SK-N-SH (cell line): ENCODE data around the gene MACROD2. TPM values are rescaled to one million over a fixed set of nuclear protein-coding genes. Genes with fewer than 3 reads are reported as not detected.

Experiments
- CTCF ChIA-PET: fragments of 300-600, 350-600 bp; formaldehyde crosslinking; extraction: SDS; loops from one replicate; lab custom pipeline; 2021; lab: Yijun Ruan, JAX
- POLR2A ChIA-PET: fragments of 350-600 bp; sonication (Branson Sonifier 250); formaldehyde crosslinking; extraction: SDS; loops from one replicate; lab custom pipeline; 2020; ENCODE audit warnings: antibody characterized with exemption, inconsistent platforms; lab: Yijun Ruan, JAX
- DNase-seq: peaks from one replicate; pipeline ENCODE4 v3.0.0; 2012
- H2AFZ ChIP-seq: fragments of 200-600 bp; sonication (generic); 2 replicates; pipeline ENCODE4 v1.8.1; 2016; ENCODE audit warnings: antibody characterized with exemption, mild to moderate bottlenecking, low read depth
- H3F3A ChIP-seq: fragments of 200-600 bp; sonication (generic); replicated peaks from 2 replicates; pipeline ENCODE3; 2016; ENCODE audit warnings: antibody characterized with exemption, mild to moderate bottlenecking; ENCODE audit not compliant: insufficient read depth
- H3K27ac ChIP-seq, 2 experiments: fragments of 200-500 bp in 1 of 2; fragments of 200-600 bp in 1 of 2; sonication (Bioruptor generic) in 1 of 2; sonication (generic), shearing (Covaris generic) in 1 of 2; 2 replicates each; pipeline versions ENCODE4 v1.5.1 to v1.6.1; 2014 to 2016; ENCODE audit warnings: low read depth in 2 of 2, inconsistent platforms in 1 of 2, low read length in 1 of 2, mild to moderate bottlenecking in 1 of 2, mixed read lengths in 1 of 2
- H3K27me3 ChIP-seq: fragments of 200-600 bp; sonication (generic), shearing (Covaris generic); 2 replicates; pipeline ENCODE4 v1.6.1; 2016; ENCODE audit warnings: mixed run types; ENCODE audit not compliant: insufficient read depth
- H3K36me3 ChIP-seq, 2 experiments: fragments of 200-500 bp in 1 of 2; fragments of 200-600 bp in 1 of 2; sonication (Bioruptor generic) in 1 of 2; sonication (generic) in 1 of 2; replicated peaks in 1 of 2; 2 replicates each; pipeline versions ENCODE3 to v1.5.1; 2014 to 2016; ENCODE audit warnings: low read length in 1 of 2, mild to moderate bottlenecking in 1 of 2; ENCODE audit not compliant: insufficient read depth in 2 of 2, control insufficient read depth in 1 of 2
- H3K4me1 ChIP-seq, 2 experiments: fragments of 200-500 bp in 1 of 2; fragments of 200-600 bp in 1 of 2; sonication (Bioruptor generic) in 1 of 2; sonication (generic), shearing (Covaris generic) in 1 of 2; 2 replicates each; pipeline versions ENCODE4 v1.5.1 to v1.6.1; 2014 to 2016; ENCODE audit warnings: low read depth in 1 of 2, low read length in 1 of 2, mixed run types in 1 of 2; ENCODE audit not compliant: insufficient read depth in 2 of 2, control insufficient read depth in 1 of 2
- H3K4me2 ChIP-seq: fragments of 200-600 bp; sonication (generic), shearing (Covaris generic); 2 replicates; pipeline ENCODE4 v1.6.1; 2017; ENCODE audit warnings: mixed run types
- H3K4me3 ChIP-seq, 2 experiments: fragments of 200-500 bp in 1 of 2; fragments of 200-600 bp in 1 of 2; sonication (Bioruptor generic) in 1 of 2; sonication (generic), shearing (Covaris generic) in 1 of 2; 2 replicates each; pipeline versions ENCODE4 v1.5.1 to v1.8.1; 2014 to 2016; ENCODE audit warnings: low read depth in 2 of 2, inconsistent platforms in 1 of 2, low read length in 1 of 2, mild to moderate bottlenecking in 1 of 2, mixed read lengths in 1 of 2, moderate library complexity in 1 of 2
- H3K79me2 ChIP-seq: fragments of 200-600 bp; sonication (generic); 2 replicates; pipeline ENCODE4 v1.8.1; 2017; ENCODE audit warnings: mild to moderate bottlenecking; ENCODE audit not compliant: insufficient read depth
- H3K9ac ChIP-seq: fragments of 200-600 bp; sonication (generic); 2 replicates; pipeline ENCODE4 v1.6.1; 2017; ENCODE audit warnings: mixed run types
- H3K9me2 ChIP-seq: fragments of 200-600 bp; sonication (generic); 2 replicates; pipeline ENCODE4 v1.6.1; 2017; ENCODE audit warnings: mixed run types
- H3K9me3 ChIP-seq: fragments of 200-600 bp; sonication (generic); 2 replicates; pipeline ENCODE4 v1.6.1; 2017; ENCODE audit warnings: mixed run types, mild to moderate bottlenecking, moderate library complexity
- H4K20me1 ChIP-seq: fragments of 200-600 bp; sonication (generic); 2 replicates; pipeline ENCODE4 v1.6.1; 2017; ENCODE audit warnings: mild to moderate bottlenecking, mixed run types; ENCODE audit not compliant: insufficient read depth
- CHD2 ChIP-seq: fragments of 150-350 bp; IDR thresholded peaks from 2 replicates; pipeline ENCODE4 v1.6.1; 2018; ENCODE audit warnings: low read length; ENCODE audit not compliant: partially characterized antibody
- ELF1 ChIP-seq: IDR thresholded peaks from 2 replicates; pipeline ENCODE4 v1.4.0; 2012
- EZH2phosphoT487 ChIP-seq: fragments of 200-600 bp; sonication (generic); IDR thresholded peaks from 2 replicates; pipeline ENCODE4 v1.6.1; 2017; ENCODE audit warnings: low read depth, mixed run types, mild to moderate bottlenecking, antibody characterized with exemption, moderate library complexity, borderline replicate concordance
- FOXJ3 ChIP-seq: sonication (generic); formaldehyde crosslinking; IDR thresholded peaks from 2 replicates; pipeline ENCODE4 v1.5.1; 2020; ENCODE audit warnings: mild to moderate bottlenecking, missing genetic modification reagents
- FOXM1 ChIP-seq: IDR thresholded peaks from 2 replicates; pipeline ENCODE4 v1.4.0; 2012; ENCODE audit warnings: low read depth, mild to moderate bottlenecking
- GABPA ChIP-seq: IDR thresholded peaks from 2 replicates; pipeline ENCODE4 v1.4.0; 2012; ENCODE audit warnings: low read depth, mild to moderate bottlenecking
- JUND ChIP-seq: IDR thresholded peaks from 2 replicates; pipeline ENCODE4 v1.4.0; 2012
- NRF1 ChIP-seq: IDR thresholded peaks from 2 replicates; pipeline ENCODE4 v1.6.1; 2012; ENCODE audit warnings: low read depth, mild to moderate bottlenecking, low read length
- POLR2AphosphoS5 ChIP-seq: IDR thresholded peaks from 2 replicates; pipeline ENCODE4 v1.6.1; 2012; ENCODE audit warnings: low read depth, low read length
- RAD21 ChIP-seq: IDR thresholded peaks from 2 replicates; pipeline ENCODE4 v1.6.1; 2012; ENCODE audit warnings: mild to moderate bottlenecking, low read length
- SIN3A ChIP-seq: IDR thresholded peaks from 2 replicates; pipeline ENCODE4 v1.6.1; 2012; ENCODE audit warnings: low read depth, mild to moderate bottlenecking, low read length, moderate library complexity, borderline replicate concordance
- SMC3 ChIP-seq: IDR thresholded peaks from 2 replicates; pipeline ENCODE4 v1.6.1; 2012; ENCODE audit warnings: low read depth, low read length, improper control_type of control experiment
- polyA plus RNA-seq, 3 experiments: library from polyadenylated mRNA; depleted of rRNA; stranded (reverse); fragments of >200 nt; gene quantifications; 2 replicates each; pipeline ENCODE4 v1.2.3, GENCODE V29; 2012
- TF ChIP-seq, protein P1 (sequence below): IDR thresholded peaks from 2 replicates; pipeline ENCODE4 v1.4.0; 2012; ENCODE audit warnings: low read depth, borderline replicate concordance
- TF ChIP-seq, protein P2 (sequence below): IDR thresholded peaks from 2 replicates; pipeline ENCODE4 v1.4.0; 2012; ENCODE audit warnings: low read depth
- TF ChIP-seq, protein P3 (sequence below): IDR thresholded peaks from 2 replicates; pipeline ENCODE4 v1.6.1; 2012; ENCODE audit warnings: mild to moderate bottlenecking, low read depth, low read length, moderate library complexity
- TF ChIP-seq, protein P4 (sequence below): fragments of 150-350 bp; IDR thresholded peaks from 2 replicates; pipeline ENCODE4 v1.6.1; 2016; ENCODE audit warnings: mild to moderate bottlenecking, low read depth, low read length
- TF ChIP-seq, protein P5 (sequence below): IDR thresholded peaks from 2 replicates; pipeline ENCODE4; 2012

The MACROD2 gene
- polyA plus RNA-seq, 1 of the 3 experiments (the other 2 are of a cell fraction), result 0.33 TPM

DNA sequence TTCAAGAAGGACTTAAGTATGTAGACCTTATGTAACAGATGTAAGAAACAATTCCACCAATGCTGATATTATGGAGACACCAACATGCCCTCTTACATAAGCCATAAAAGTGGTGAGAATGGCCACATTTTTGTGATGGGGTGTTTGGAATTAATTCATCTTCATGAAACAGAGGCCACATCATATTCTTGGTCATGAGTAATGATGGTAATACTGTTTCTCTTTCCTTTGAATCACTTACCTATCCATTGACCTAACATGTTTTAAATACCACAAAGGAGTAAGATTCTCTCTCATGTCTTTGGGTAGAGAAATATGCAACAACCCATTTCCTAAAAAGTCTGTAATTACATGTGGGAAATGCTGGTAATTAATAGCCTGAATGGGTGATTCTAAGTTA, 887.5 kb downstream of the MACROD2 start:
- no peak overlapping the region for H3K4me3 ChIP-seq
- TF ChIP-seq CHD2 (no peak), EZH2phosphoT487 (no peak), JUND (no peak), FOXJ3 (CRISPR knock-in tag) (no peak), ELF1 (no peak), SMC3 (no peak), FOXM1 (no peak), RAD21 (no peak), NRF1 (no peak), POLR2AphosphoS5 (no peak), GABPA (no peak), SIN3A (no peak)
- TF ChIP-seq, protein P1, sequence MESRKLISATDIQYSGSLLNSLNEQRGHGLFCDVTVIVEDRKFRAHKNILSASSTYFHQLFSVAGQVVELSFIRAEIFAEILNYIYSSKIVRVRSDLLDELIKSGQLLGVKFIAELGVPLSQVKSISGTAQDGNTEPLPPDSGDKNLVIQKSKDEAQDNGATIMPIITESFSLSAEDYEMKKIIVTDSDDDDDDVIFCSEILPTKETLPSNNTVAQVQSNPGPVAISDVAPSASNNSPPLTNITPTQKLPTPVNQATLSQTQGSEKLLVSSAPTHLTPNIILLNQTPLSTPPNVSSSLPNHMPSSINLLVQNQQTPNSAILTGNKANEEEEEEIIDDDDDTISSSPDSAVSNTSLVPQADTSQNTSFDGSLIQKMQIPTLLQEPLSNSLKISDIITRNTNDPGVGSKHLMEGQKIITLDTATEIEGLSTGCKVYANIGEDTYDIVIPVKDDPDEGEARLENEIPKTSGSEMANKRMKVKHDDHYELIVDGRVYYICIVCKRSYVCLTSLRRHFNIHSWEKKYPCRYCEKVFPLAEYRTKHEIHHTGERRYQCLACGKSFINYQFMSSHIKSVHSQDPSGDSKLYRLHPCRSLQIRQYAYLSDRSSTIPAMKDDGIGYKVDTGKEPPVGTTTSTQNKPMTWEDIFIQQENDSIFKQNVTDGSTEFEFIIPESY, result no peak
- TF ChIP-seq, protein P2, sequence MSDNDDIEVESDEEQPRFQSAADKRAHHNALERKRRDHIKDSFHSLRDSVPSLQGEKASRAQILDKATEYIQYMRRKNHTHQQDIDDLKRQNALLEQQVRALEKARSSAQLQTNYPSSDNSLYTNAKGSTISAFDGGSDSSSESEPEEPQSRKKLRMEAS, result no peak
- TF ChIP-seq, protein P3, sequence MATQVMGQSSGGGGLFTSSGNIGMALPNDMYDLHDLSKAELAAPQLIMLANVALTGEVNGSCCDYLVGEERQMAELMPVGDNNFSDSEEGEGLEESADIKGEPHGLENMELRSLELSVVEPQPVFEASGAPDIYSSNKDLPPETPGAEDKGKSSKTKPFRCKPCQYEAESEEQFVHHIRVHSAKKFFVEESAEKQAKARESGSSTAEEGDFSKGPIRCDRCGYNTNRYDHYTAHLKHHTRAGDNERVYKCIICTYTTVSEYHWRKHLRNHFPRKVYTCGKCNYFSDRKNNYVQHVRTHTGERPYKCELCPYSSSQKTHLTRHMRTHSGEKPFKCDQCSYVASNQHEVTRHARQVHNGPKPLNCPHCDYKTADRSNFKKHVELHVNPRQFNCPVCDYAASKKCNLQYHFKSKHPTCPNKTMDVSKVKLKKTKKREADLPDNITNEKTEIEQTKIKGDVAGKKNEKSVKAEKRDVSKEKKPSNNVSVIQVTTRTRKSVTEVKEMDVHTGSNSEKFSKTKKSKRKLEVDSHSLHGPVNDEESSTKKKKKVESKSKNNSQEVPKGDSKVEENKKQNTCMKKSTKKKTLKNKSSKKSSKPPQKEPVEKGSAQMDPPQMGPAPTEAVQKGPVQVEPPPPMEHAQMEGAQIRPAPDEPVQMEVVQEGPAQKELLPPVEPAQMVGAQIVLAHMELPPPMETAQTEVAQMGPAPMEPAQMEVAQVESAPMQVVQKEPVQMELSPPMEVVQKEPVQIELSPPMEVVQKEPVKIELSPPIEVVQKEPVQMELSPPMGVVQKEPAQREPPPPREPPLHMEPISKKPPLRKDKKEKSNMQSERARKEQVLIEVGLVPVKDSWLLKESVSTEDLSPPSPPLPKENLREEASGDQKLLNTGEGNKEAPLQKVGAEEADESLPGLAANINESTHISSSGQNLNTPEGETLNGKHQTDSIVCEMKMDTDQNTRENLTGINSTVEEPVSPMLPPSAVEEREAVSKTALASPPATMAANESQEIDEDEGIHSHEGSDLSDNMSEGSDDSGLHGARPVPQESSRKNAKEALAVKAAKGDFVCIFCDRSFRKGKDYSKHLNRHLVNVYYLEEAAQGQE, result no peak
- TF ChIP-seq, protein P4, sequence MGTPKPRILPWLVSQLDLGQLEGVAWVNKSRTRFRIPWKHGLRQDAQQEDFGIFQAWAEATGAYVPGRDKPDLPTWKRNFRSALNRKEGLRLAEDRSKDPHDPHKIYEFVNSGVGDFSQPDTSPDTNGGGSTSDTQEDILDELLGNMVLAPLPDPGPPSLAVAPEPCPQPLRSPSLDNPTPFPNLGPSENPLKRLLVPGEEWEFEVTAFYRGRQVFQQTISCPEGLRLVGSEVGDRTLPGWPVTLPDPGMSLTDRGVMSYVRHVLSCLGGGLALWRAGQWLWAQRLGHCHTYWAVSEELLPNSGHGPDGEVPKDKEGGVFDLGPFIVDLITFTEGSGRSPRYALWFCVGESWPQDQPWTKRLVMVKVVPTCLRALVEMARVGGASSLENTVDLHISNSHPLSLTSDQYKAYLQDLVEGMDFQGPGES, result no peak
- TF ChIP-seq, protein P5, sequence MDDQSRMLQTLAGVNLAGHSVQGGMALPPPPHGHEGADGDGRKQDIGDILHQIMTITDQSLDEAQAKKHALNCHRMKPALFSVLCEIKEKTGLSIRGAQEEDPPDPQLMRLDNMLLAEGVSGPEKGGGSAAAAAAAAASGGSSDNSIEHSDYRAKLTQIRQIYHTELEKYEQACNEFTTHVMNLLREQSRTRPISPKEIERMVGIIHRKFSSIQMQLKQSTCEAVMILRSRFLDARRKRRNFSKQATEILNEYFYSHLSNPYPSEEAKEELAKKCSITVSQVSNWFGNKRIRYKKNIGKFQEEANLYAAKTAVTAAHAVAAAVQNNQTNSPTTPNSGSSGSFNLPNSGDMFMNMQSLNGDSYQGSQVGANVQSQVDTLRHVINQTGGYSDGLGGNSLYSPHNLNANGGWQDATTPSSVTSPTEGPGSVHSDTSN, result no peak
- H3K4me1 ChIP-seq, result peaks cover 3 to 9% of the 10 kb centered on the region in 2 experiments; a peak in 2 of 4 replicates
- ChIA-PET POLR2A (no interaction called here), CTCF (no interaction called here)
- no peaks in the 10 kb centered on the region for H3K9me3 ChIP-seq
- H3F3A ChIP-seq, result peaks cover 6% of the 10 kb centered on the region
- H2AFZ ChIP-seq, result no peak overlapping the region
- no peaks in the 10 kb centered on the region for H3K9me2 ChIP-seq
- H3K79me2 ChIP-seq, result no peaks in the 10 kb centered on the region
- H3K27me3 ChIP-seq, result no peaks in the 10 kb centered on the region
- no peak overlapping the region for H3K27ac ChIP-seq
- H3K4me2 ChIP-seq, result no peak overlapping the region
- no peaks in the 10 kb centered on the region for H3K36me3 ChIP-seq
- no peaks in the 10 kb centered on the region for H4K20me1 ChIP-seq
- no peak overlapping the region for H3K9ac ChIP-seq
- DNase-seq, result no peak
